Pancreas (tissue), 10 donors: ENCODE results near the gene ACSL1. TPM values are rescaled to one million over a fixed set of nuclear protein-coding genes. Genes with fewer than 3 reads are reported as not detected.
"Not testable (repeated sequence)": the region's sequence is repeated elsewhere in the genome, so short reads cannot be mapped to it uniquely, and the experiment has no call there.

ENCODE experiments used
- ATAC-seq, 4 donors: fragments of 200-7000 bp; cut with Tn5 transposase; one replicate each; pipeline versions ENCODE4 v1.8.0 to v1.9.1; 2020; ENCODE audit warnings: mild to moderate bottlenecking in 4 of 4, moderate library complexity in 4 of 4
- DNase-seq, 6 donors: peaks; one replicate each; pipeline ENCODE4 v3.0.0-alpha.2; 2020
- FAIRE-seq: peaks from 2 replicates; lab custom pipeline; 2012; peaks lifted over from hg19 to GRCh38; lab: Jason Lieb, UNC
- H3K27ac ChIP-seq, 4 donors: fragments of 200-600 bp; sonication (generic); 1 replicate in 3 of 4; 2 replicates in 1 of 4; pipeline versions ENCODE4 v1.5.0 to v1.8.0; 2020
- H3K27me3 ChIP-seq, 4 donors: fragments of 200-600 bp; one replicate each; pipeline ENCODE4 v1.8.0; 2021
- H3K36me3 ChIP-seq, 3 donors: fragments of 200-600 bp; sonication (generic) in 1 of 3; one replicate each; pipeline versions ENCODE4 v1.5.0 to v1.8.0; 2020 to 2021
- H3K4me1 ChIP-seq, 3 donors: fragments of 200-600 bp; one replicate each; pipeline ENCODE4 v1.8.0; 2021
- H3K4me3 ChIP-seq, 4 donors: fragments of 200-600 bp; sonication (generic) in 2 of 4; one replicate each; pipeline versions ENCODE4 v1.5.0 to v1.8.0; 2020 to 2021
- H3K9me3 ChIP-seq, 4 donors: fragments of 200-600 bp; one replicate each; pipeline ENCODE4 v1.8.0; 2021
- WGBS, 2 donors: extraction: QIAGEN DNeasy Blood & Tissue Kit; methylation state at CpG; one replicate each; pipeline ENCODE4 v1.1.7; 2013; 5-methylcytosine and 5-hydroxymethylcytosine counted together
- intact Hi-C, 3 donors: fragments of 100-400 bp; cut with DNase I; formaldehyde crosslinking; loops; one replicate each; pipeline versions ENCODE4 v1.11.1 to v1.14.2; 2022
- polyA plus RNA-seq, 2 donors: library from polyadenylated mRNA; stranded (reverse); fragments of 200-250 nt; gene quantifications; one replicate each; pipeline ENCODE4 v1.2.3, GENCODE V29; 2013
- total RNA-seq, 6 donors: library from RNA; stranded (reverse); fragmentation: NEBNext Ultra II Directional in 4 of 6; extraction: Animal tissue kit (Norgen Biotek cat#: 25700) in 4 of 6; gene quantifications; one replicate each; pipeline versions ENCODE4 v1.2.1 to v1.2.4, GENCODE V29; 2021 to 2023
- TF ChIP-seq, protein P1 (sequence below), 4 donors: fragments of 200-600 bp; sonication (generic) in 3 of 4; IDR thresholded peaks; one replicate each; pipeline versions ENCODE4 v1.5.0 to v1.8.0; 2021; ENCODE audit warnings: antibody characterized with exemption in 4 of 4
- donor health status: healthy with polysubstance abuse.
- donor health status: DM: no; HTN: no; CAD: no; lungs with moderate emphysema.
- donor health status: DM: no; HTN: no; CAD: no.
- donor health status: control.
- donor health status: control.
- donor health status: Bipolar disorder and iron deficiency.
- donor health status: DM: yes; HTN: yes; CAD: no.
- donor health status: DM: no; HTN: no; CAD: no.
- donor health status: DM: no; HTN: no; CAD: no.
- donor health status: DM: yes; HTN: yes; CAD: no.

Gene ACSL1
- total and polyA plus RNA-seq, 8 donors, result 16.0 to 39.4 (median 20.9) TPM

DNA sequence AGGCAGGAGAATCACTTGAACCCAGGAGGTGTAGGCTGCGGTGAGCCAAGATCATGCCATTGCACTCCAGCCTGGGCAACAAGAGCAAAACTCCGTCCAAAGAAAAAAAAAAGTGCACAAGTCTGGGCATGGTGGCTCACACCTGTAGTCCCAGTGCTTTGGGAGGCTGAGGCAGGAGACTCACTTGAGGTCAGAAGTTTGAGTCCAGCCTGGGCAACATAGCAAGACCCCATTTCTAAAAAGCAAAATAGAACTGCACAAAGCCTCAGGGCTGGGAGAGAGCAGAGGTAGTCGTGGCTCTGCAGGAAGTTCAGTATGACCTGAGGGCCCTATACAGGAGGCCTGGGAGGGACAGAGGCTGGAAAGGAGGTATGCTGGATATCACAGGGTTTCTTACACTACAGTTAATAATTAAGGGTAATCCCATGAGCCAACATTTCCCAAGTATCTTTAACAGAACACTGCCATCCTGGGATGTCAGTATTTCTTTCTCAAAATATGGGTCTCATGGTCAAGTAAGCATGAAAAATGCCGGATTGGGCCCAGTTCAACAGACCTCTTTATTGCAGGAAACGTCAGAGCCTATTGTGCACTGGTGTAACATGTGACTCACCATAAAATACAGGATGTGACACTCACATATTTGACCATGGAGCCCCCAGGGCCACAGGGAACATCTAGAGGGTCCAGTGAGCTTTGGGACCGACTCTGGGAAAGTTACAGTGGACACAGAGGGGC, 37.8 kb downstream of the ACSL1 start:
- Histone ChIP-seq H3K36me3 (peaks cover 0 to 11% (median 0%) of the 10 kb centered on the region in 3 donors), H3K27ac (no peak overlapping the region), H3K27me3 (no peaks in the 10 kb centered on the region), H3K4me3 (no peak overlapping the region), H3K4me1 (no peaks in the 10 kb centered on the region), H3K9me3 (no peaks in the 10 kb centered on the region)
- DNase-seq (no peak), ATAC-seq (no peak), FAIRE-seq (no peak)
- intact Hi-C loops, result no loop called here
- TF ChIP-seq, protein P1, sequence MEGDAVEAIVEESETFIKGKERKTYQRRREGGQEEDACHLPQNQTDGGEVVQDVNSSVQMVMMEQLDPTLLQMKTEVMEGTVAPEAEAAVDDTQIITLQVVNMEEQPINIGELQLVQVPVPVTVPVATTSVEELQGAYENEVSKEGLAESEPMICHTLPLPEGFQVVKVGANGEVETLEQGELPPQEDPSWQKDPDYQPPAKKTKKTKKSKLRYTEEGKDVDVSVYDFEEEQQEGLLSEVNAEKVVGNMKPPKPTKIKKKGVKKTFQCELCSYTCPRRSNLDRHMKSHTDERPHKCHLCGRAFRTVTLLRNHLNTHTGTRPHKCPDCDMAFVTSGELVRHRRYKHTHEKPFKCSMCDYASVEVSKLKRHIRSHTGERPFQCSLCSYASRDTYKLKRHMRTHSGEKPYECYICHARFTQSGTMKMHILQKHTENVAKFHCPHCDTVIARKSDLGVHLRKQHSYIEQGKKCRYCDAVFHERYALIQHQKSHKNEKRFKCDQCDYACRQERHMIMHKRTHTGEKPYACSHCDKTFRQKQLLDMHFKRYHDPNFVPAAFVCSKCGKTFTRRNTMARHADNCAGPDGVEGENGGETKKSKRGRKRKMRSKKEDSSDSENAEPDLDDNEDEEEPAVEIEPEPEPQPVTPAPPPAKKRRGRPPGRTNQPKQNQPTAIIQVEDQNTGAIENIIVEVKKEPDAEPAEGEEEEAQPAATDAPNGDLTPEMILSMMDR (IDR thresholded peaks at IDR 0.05), result no peak
- 86 to 90% methylated on average over 6 of the region's 6 CpGs for WGBS, 2 donors

DNA sequence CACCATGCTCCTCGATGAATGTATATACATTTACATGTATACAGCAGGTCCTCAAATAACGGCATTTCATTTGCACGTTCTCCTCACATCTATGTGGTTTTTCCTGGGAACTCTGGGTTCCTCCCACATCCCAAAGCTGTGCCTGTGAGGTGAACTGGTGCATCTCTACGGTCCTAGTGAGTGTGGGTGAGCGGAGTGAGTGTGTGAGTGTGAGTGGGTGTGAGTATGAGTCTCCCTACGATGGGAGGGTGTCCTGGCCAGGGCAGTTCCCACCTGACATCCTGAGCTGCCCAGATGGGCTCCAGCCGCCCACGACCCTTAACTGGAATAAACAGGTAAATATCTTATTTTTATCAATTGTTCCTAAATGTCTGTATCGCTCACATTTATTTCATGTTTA, 40.0 kb downstream of the ACSL1 start:
- no peak for FAIRE-seq
- no peak for DNase-seq
- intact Hi-C loops, result no loop called here
- no peak overlapping the region for H3K27ac ChIP-seq
- no peak overlapping the region for H3K4me3 ChIP-seq
- ATAC-seq, result no peak
- WGBS, 2 donors, result 93 to 94% methylated on average over 9 of the region's 9 CpGs
- H3K9me3 ChIP-seq, result no peaks in the 10 kb centered on the region
- peaks cover 0 to 13% (median 0%) of the 10 kb centered on the region in 3 donors for H3K36me3 ChIP-seq
- no peaks in the 10 kb centered on the region for H3K4me1 ChIP-seq
- H3K27me3 ChIP-seq, result no peaks in the 10 kb centered on the region
- TF ChIP-seq, protein P1 (IDR thresholded peaks at IDR 0.05), result no peak

DNA sequence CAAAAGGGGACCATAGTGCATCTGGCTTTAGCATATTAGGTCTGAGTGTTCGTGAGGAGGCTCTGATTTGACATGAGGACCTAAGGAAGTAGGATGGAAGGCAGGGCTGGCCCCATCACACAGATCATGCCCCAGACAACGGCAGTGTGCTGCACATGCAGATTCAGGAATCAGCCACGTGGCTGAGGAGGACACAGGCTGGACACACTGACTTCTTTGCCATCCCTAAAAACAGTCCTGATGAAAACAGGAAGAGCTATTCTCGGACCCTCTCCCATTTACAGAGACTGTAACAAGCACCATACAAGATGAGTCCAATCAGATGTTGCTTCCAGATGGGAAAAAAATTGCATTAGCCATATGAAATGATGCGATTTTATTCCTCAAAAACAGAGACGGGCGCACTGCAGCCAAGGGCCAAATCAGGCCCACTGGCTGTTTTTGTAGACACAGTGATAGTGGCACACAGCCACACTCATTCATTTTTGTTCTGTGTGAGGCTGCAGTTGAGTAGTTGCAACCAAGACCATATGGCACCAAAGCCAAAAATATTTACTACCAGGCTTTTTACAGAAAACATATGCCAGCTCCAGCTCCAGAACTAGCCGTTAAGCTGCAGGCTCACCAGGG, 41.0 kb downstream of the ACSL1 start:
- H3K27me3 ChIP-seq, result no peaks in the 10 kb centered on the region
- intact Hi-C loops, result no loop called here
- H3K27ac ChIP-seq, result no peak overlapping the region
- ATAC-seq (no peak), FAIRE-seq (no peak), DNase-seq (no peak)
- no peaks in the 10 kb centered on the region for H3K4me1 ChIP-seq
- no peaks in the 10 kb centered on the region for H3K9me3 ChIP-seq
- TF ChIP-seq, protein P1 (IDR thresholded peaks at IDR 0.05), result no peak
- peaks cover 0 to 13% (median 0%) of the 10 kb centered on the region in 3 donors for H3K36me3 ChIP-seq
- WGBS, 2 donors, result 93 to 96% methylated on average over 8 of the region's 8 CpGs
- H3K4me3 ChIP-seq, result no peak overlapping the region

DNA sequence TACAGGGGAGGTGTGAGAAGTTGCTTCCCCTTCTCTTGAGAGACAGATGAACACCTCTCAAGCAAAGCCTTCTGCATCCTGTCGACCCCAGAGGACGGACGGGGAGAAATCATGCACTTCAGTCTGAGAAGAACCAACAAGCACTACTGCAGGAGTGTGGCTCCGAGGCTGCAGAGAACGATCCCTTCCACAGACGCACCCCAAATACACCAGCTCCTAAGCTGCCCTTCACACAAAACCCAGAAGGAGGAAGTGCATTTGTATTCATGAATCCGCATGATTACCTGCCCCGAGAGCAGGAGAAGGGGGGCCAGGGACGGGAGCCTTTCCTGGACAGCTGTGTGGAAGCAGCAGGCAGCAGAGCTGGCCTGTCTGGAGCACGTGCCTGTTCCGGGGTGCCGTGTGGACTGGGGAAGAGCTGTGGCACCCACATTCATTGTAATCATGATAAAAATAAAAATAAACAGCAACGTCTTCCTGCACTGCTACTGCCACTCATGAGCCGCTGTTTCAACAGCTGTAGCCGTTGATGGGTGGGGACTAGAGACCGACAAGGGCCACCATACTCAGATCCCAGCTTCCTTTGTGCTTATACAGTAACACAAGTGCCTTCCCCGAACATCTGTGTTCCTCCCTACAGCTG, 42.9 kb downstream of the ACSL1 start:
- Histone ChIP-seq H3K36me3 (peaks cover 0 to 13% (median 0%) of the 10 kb centered on the region in 3 donors), H3K4me1 (no peaks in the 10 kb centered on the region), H3K27ac (no peak overlapping the region), H3K4me3 (no peak overlapping the region), H3K9me3 (no peaks in the 10 kb centered on the region), H3K27me3 (no peaks in the 10 kb centered on the region)
- ATAC-seq, result peak in 3 of 4 donors; percentile 50 to 52 (median 51)
- DNase-seq, result no peak
- intact Hi-C loops, result no loop called here
- TF ChIP-seq, protein P1 (IDR thresholded peaks at IDR 0.05), result no peak
- no peak for FAIRE-seq
- 78% methylated on average over 17 of the region's 17 CpGs for WGBS, 2 donors

DNA sequence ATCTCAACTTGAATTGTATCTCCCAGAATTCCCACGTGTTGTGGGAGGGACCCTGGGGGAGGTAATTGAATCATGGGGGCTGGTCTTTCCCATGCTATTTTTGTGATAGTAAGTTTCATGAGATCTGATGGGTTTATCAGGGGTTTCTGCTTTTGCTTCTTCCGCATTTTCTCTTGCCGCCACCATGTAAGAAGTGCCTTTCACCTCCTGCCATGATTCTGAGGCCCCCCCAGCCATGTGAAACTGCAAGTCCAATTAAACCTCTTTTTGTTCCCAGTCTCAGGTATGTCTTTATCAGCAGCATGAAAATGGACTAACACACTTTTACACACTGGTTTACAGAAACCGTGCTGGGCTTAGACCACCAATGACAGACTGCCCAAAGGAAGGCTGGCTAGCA, 46.6 kb downstream of the ACSL1 start:
- H3K27ac ChIP-seq, intact Hi-C loops, H3K36me3 ChIP-seq, H3K4me1 ChIP-seq, ATAC-seq, H3K27me3 ChIP-seq, DNase-seq, H3K9me3 ChIP-seq, FAIRE-seq, H3K4me3 ChIP-seq: not testable (repeated sequence)
- WGBS, 2 donors, result 94 to 98% methylated on average over 4 of the region's 4 CpGs
